ENCODE results near the gene TMEM212.
A peak's percentile ranks its signal among the peaks of the same experiment; 100 is the strongest.

Gene TMEM212

GRCh38 chr3:171802590-171802956, 40.6 kb upstream of the TMEM212 start:
- TF ChIP-seq CTCF (IDR thresholded peaks at IDR 0.05; ENCODE audit: insufficient read depth, low read depth, low read length, missing control alignments) = no peak
- H3K4me3 ChIP-seq (ENCODE audit: low read length) = no peak overlapping the region
- no peak for DNase-seq (ENCODE audit: low read depth)

- no peak for DNase-seq (ENCODE audit: low read depth)
- TF ChIP-seq CTCF (IDR thresholded peaks at IDR 0.05; ENCODE audit: insufficient read depth, low read depth, low read length, missing control alignments) = no peak
Measured at GRCh38 chr3:171803044-171803443, 40.1 kb upstream of the TMEM212 start.

GRCh38 chr3:171804618-171805389, 38.3 kb upstream of the TMEM212 start:
- no peak overlapping the region for H3K4me3 ChIP-seq (ENCODE audit: low read length)
- TF ChIP-seq CTCF (IDR thresholded peaks at IDR 0.05; ENCODE audit: insufficient read depth, low read depth, low read length, missing control alignments) = no peak
- no peak for DNase-seq (ENCODE audit: low read depth)

More at GRCh38 chr3:171803044-171803443, 40.1 kb upstream of the TMEM212 start:
- no peak overlapping the region for H3K4me3 ChIP-seq (ENCODE audit: low read length)

- no peak for TF ChIP-seq CTCF (IDR thresholded peaks at IDR 0.05; ENCODE audit: insufficient read depth, low read depth, low read length, missing control alignments)
- no peak overlapping the region for H3K4me3 ChIP-seq (ENCODE audit: low read length)
- DNase-seq (ENCODE audit: low read depth) = no peak
Measured at GRCh38 chr3:171805687-171806086, 37.5 kb upstream of the TMEM212 start.

GRCh38 chr3:171806200-171807128, 36.7 kb upstream of the TMEM212 start:
- no peak overlapping the region for H3K4me3 ChIP-seq (ENCODE audit: low read length)
- DNase-seq (ENCODE audit: low read depth) = peak; percentile 92
- TF ChIP-seq CTCF (IDR thresholded peaks at IDR 0.05; ENCODE audit: insufficient read depth, low read depth, low read length, missing control alignments) = no peak

GRCh38 chr3:171807129-171807675, 35.9 kb upstream of the TMEM212 start:
- no peak for DNase-seq (ENCODE audit: low read depth)
- H3K4me3 ChIP-seq (ENCODE audit: low read length) = no peak overlapping the region
- no peak for TF ChIP-seq CTCF (IDR thresholded peaks at IDR 0.05; ENCODE audit: insufficient read depth, low read depth, low read length, missing control alignments)
